Measurements from ENCODE around the gene SMC3. TPM values are rescaled to one million over a fixed set of nuclear protein-coding genes. Genes with fewer than 3 reads are reported as not detected.
"Not testable (repeated sequence)": the region's sequence is repeated elsewhere in the genome, so short reads cannot be mapped to it uniquely, and the experiment has no call there.

Gene SMC3
- total RNA-seq, 1 donor from 2014 or later = 29.8 TPM

DNA sequence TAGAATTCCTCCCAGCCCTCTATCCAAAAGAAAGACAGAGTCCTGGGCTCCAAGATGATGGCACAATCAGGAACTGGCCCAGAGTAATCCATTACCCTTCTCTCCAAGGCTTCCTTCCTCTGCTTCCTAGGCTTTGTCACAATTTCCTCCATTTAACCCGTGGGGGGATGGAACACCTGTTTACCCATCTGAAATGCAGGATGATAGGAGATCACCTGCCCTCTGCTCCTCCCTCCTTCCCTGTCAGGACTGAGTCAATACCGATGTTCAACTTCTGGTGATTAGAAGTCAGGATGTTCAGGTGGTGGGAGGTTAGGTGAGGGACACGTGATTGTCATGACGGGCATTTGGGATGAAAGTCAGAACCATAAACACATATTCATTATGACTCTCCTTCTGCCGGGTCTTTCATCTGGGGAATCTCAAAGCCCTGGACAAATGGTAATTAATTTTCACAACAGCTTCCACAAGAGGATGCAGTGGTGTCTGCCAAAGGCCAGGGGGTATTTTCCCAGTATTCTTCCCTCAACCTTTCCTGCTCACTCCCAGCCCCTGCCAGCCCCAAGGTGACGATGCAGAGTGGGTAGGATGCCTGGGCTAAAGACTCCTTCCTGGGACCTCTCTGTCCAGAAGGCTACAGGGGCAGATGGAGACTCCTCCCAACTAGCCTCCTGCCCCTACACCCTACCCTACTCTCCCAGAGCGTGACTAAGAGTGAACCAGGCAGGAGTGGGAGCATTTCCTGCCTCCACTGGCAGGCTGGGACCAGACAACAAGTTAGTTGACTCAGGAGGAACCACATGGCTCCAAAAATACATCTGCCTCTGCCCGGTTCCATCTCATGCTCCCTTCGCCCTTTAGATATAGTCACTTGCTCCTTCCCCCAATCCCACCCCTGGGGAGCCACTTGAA, 41.9 kb upstream of the SMC3 start:
- no peak for TF ChIP-seq CTCF (IDR thresholded peaks at IDR 0.05)
- Histone ChIP-seq H3K27ac (no peak overlapping the region), H3K27me3 (no peaks in the 10 kb centered on the region), H3K4me1 (no peaks in the 10 kb centered on the region), H3K36me3 (no peaks in the 10 kb centered on the region), H3K9me3 (no peaks in the 10 kb centered on the region), H3K4me3 (no peak overlapping the region)
- ATAC-seq = no peak
- intact Hi-C loops (cut with DNase I) = no loop called here
- no peak for DNase-seq

- no peak for TF ChIP-seq CTCF (IDR thresholded peaks at IDR 0.05)
- intact Hi-C loops (cut with DNase I) = no loop called here
- DNase-seq (no peak), ATAC-seq (peak; percentile 26)
- H3K27me3 ChIP-seq = no peaks in the 10 kb centered on the region
- H3K4me3 ChIP-seq = no peak overlapping the region
- H3K9me3 ChIP-seq = no peaks in the 10 kb centered on the region
- H3K27ac ChIP-seq = no peak overlapping the region
- H3K36me3 ChIP-seq = no peaks in the 10 kb centered on the region
- no peaks in the 10 kb centered on the region for H3K4me1 ChIP-seq
Measured at GRCh38 chr10:110527731-110528171, 39.7 kb upstream of the SMC3 start.

GRCh38 chr10:110528224-110528996, 39.1 kb upstream of the SMC3 start:
- no peak for TF ChIP-seq CTCF (IDR thresholded peaks at IDR 0.05)

GRCh38 chr10:110528997-110529524, 38.4 kb upstream of the SMC3 start:
- H3K36me3 ChIP-seq; ATAC-seq; intact Hi-C loops (cut with DNase I); DNase-seq; H3K4me3 ChIP-seq; H3K9me3 ChIP-seq; H3K27me3 ChIP-seq; H3K27ac ChIP-seq; H3K4me1 ChIP-seq: not testable (repeated sequence)

More at GRCh38 chr10:110528224-110528996, 39.1 kb upstream of the SMC3 start:
- no peaks in the 10 kb centered on the region for H3K27me3 ChIP-seq
- no peaks in the 10 kb centered on the region for H3K4me1 ChIP-seq
- DNase-seq (no peak), ATAC-seq (no peak)
- H3K4me3 ChIP-seq = no peak overlapping the region
- H3K9me3 ChIP-seq = no peaks in the 10 kb centered on the region
- intact Hi-C loops (cut with DNase I) = no loop called here
- no peaks in the 10 kb centered on the region for H3K36me3 ChIP-seq
- H3K27ac ChIP-seq = no peak overlapping the region

DNA sequence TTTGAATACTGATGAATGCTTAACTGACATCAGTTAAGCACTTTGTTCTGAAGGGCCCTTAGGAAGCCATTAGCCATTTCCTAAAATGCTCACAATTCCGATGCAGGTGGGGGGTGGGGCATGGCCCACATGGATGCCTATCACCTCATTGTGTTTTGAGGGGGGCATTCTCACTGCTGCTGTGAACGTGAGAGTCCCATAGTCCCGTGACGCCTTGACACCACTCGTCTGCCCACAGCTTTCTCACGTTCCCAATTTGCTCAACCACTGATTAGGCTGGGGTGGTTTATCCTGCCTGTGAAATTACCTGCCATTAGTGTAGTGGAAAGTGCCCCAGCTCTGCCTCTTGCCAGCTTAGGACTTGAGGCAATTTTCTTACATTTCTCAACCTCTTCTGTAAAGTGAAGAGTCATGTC, 37.9 kb upstream of the SMC3 start:
- Histone ChIP-seq H3K27me3 (no peaks in the 10 kb centered on the region), H3K36me3 (no peaks in the 10 kb centered on the region), H3K9me3 (no peaks in the 10 kb centered on the region), H3K4me1 (no peaks in the 10 kb centered on the region), H3K27ac (no peak overlapping the region), H3K4me3 (peak overlapping the region; percentile 15)
- TF ChIP-seq CTCF (IDR thresholded peaks at IDR 0.05) = no peak
- intact Hi-C loops (cut with DNase I) = no loop called here
- DNase-seq (no peak), ATAC-seq (peak; percentile 6)

Measured in upper lobe of right lung (tissue), 1 donor.